NOMO-1 treated with dmso at 0.1 percent for 144 hours (cell line): ENCODE measurements around the gene GRHL3.

Source experiments
- DNase-seq: peaks from one replicate; lab custom pipeline; 2025; ENCODE audit not compliant: unreplicated experiment; lab: John Stamatoyannopoulos, UW

GRHL3 gene

DNA sequence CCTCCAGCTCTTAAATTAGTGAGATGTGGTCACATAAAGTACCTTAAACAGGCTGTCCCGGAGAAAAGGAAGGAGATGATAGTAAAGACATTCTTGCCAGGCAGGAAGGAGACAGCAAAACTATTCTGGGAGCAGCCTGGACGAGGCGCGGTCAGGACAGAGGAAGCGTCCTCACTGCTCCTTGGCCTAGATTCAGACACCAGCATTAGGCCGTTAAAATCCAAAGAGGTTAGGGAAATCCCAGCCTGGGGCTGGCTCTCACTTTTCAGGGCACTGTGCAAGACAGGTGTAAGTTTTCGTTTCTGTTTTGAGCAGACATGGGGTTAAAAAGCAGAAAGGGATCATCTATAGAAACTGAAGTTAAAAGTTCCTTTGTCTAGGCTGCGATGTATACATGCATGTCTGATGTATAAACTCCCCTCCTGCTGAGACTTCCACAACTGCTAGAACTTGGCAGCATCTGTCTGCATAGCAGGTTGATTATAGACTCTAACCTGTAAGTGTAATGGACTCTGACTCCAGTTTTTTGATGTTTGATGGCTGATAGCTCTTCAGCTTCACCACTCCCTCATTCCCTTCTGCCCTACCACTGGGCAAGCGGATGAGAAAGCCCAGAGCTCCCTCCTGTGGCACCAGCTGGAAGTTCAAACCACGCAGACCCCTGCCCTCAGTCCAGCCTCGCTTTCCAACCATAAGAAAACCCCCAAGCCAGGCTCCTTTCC, 72.9 kb downstream of the GRHL3 start:
- DNase-seq: peak; percentile 33

DNA sequence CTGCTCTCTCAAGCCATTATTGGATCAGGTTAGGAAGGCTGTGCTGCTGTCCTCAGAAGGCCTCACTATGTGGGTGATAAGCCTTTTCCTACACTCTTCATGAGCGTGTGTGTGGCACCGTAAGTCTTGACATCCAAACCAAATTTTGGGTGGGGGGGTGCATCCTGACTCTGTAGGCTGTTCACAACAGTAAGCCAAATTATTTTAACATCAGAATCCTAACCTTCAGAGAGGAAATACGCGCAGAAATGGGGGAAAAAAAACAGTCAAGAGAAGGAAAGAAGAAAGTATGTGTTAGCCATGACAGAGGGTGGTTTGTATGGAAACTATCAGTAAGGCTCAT, 73.4 kb downstream of the GRHL3 start:
- no peak for DNase-seq

DNA sequence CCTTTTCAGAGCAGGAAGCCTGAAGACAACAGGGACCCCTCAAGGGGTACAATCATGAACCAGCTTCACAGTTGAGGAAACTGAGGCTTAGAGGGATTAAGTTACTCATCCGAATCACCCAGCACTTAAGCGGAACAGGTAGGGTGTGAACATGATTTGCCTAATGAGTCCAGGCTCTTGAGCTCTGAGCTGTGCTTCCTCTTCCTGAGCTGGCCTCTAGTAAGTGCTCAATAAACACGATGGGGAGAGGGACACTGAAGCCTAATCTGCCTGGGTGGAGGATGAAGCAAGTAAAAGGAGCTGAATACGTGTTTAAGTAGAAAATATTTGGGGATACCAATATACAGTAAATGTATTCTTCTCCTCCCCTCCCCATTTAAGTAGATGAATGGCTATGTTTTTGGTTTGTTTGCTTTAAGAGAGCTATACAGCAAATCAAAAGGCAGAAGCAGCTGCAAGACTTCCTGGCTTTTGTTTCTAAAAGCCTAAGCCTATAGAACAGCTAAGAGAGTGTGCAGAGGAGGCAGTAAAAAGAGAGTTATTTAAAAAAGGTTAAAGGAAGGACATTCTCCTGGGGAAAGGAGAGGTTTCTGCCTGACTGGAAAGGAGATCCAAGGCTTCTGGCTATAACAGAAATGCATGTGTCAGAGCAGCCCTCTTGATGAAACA, 74.0 kb downstream of the GRHL3 start:
- DNase-seq: peak; percentile 21

DNA sequence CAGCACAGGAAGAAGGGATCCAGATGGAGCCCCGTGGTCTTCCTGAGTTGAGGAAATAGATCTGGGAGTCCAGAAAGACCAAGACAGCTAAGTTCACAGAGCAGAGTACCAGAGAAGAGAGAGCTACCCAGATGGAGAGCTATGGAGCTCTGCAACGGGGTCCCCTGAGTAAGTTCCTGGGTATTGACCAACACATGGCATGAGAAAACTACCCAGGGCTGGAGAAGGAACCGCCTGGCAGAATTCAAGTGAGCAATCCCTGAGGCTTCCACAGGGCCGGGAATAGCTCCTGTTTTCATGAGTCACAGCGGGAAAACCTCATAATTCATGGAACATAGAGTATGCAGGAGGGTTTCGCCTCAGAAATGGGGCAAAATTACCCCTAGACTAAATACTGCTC, 74.7 kb downstream of the GRHL3 start:
- no peak for DNase-seq

DNA sequence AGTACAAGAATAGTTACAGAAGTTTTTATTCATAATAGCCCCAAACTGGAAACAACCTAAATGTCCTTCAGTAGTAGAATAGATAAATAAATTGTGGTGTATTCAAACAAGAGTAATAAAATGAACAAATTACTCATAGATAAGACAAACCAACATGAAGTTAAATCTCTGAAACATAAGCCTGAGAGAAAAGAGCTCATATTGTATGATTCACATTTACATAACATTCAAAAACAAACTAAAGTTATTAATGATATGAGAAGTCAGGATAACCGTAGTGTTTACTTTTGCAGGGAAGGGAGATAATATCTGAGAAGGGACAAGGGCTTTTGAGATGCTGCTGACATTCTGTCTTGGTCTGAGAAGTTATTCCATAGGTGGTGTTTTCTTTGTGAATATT, 80.9 kb downstream of the GRHL3 start:
- DNase-seq: no peak

DNA sequence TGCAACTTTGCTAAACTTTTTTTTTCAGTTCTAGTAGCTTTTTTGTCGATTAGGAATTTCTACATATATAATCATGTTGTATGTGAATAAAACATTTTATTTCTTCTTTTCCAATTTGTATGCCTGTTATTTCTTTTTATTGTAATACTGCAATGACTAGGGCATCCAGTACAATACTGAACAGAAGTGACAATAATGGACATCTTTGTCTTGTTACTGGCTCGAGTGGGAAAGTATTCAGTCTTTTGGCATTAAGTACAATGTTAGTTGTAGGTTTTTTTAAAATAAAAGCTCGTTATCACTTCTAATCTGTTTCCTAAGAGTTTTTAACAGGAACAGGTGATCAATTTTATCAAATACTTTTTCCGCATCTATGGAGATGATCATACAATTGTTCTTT, 84.6 kb downstream of the GRHL3 start:
- DNase-seq: no peak
